ENCODE measurements around the gene GRIK1. TPM values are rescaled to one million over a fixed set of nuclear protein-coding genes. Genes with fewer than 3 reads are reported as not detected.

Gene GRIK1
- total and polyA plus RNA-seq, 2 experiments from 2014 or later: 0.05 TPM; not detected in 1

DNA sequence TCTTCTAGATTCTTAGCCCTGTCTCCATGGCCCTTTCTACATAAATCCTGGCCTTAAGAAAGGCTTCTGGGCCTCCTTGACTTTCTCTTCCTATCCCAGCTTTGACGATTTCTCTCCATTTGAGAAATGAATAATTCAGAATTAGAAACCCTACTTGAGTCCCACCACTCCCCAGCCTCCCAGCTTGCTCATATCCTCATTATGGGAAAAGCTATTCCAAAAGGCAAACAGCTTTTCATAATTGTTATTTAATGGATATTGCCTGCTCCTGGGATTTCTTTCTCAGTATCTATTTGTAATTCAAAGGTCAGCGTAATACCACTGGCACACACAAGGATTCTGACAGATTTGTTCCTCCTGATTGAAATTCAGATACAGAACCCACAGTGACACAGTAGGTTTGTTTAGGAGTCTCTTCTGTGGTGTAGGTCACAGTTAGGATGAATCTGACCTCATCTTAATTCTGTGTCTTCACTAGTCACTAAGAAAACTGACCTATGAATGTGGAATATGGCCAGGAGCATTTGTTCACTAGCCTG, 121.3 kb downstream of the GRIK1 start:
- no peak for DNase-seq (ENCODE audit: low read depth in 1 of 2, low spot score in 1 of 2)
- TF ChIP-seq, protein P1, sequence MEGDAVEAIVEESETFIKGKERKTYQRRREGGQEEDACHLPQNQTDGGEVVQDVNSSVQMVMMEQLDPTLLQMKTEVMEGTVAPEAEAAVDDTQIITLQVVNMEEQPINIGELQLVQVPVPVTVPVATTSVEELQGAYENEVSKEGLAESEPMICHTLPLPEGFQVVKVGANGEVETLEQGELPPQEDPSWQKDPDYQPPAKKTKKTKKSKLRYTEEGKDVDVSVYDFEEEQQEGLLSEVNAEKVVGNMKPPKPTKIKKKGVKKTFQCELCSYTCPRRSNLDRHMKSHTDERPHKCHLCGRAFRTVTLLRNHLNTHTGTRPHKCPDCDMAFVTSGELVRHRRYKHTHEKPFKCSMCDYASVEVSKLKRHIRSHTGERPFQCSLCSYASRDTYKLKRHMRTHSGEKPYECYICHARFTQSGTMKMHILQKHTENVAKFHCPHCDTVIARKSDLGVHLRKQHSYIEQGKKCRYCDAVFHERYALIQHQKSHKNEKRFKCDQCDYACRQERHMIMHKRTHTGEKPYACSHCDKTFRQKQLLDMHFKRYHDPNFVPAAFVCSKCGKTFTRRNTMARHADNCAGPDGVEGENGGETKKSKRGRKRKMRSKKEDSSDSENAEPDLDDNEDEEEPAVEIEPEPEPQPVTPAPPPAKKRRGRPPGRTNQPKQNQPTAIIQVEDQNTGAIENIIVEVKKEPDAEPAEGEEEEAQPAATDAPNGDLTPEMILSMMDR (IDR thresholded peaks at IDR 0.05; ENCODE audit: low read depth, low read length): no peak
- Histone ChIP-seq H3K4me3 (no peak overlapping the region), H3K4me1 (ENCODE audit: low read depth) (no peaks in the 10 kb centered on the region), H3K27ac (no peak overlapping the region), H3K27me3 (no peaks in the 10 kb centered on the region), H3K9me3 (ENCODE audit: low read depth) (no peaks in the 10 kb centered on the region), H3K36me3 (no peaks in the 10 kb centered on the region)

DNA sequence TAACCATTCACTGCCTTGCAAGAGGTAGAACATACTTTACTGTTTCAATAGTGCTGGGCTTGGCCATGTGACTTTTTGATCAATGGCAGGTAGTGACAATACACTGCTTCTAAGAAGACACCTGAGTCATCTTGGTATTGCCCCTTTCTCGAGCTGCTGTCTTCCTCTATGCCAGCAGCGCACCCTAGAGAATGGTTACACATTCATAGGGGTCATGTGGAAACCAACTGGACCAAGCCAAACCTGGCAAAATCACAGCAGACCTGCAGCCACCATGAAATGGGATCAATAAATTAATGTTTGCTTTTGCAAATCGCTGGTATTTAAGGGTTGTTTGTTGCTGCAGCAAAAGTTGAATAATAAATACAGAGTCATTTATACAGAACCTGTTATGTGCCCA, 122.3 kb downstream of the GRIK1 start:
- Histone ChIP-seq H3K36me3 (no peaks in the 10 kb centered on the region), H3K27me3 (no peaks in the 10 kb centered on the region), H3K9me3 (ENCODE audit: low read depth) (no peaks in the 10 kb centered on the region), H3K4me3 (no peak overlapping the region), H3K27ac (no peak overlapping the region), H3K4me1 (ENCODE audit: low read depth) (no peaks in the 10 kb centered on the region)
- TF ChIP-seq, protein P1 (IDR thresholded peaks at IDR 0.05; ENCODE audit: low read depth, low read length): no peak
- DNase-seq (ENCODE audit: low read depth in 1 of 2, low spot score in 1 of 2): no peak

DNA sequence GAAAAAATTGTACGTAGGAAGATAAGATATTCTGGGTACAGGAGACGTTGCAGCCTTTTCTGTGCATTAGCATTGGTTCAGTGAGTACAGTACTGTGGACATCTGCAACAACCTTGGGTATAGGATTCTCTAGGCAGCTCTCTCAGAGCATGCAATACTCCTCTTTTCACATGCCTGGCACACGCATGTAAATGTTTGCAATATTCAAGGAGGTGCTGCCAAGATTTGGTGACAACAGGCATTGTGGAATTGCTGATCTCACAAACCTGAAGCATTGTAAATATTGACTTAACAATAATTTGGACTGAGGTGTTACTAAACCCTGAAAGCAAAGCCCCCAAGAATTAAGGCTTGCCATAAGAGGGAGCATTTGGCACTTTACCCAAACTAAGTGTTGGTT, 126.8 kb downstream of the GRIK1 start:
- no peak overlapping the region for H3K27ac ChIP-seq
- H3K4me3 ChIP-seq: no peak overlapping the region
- DNase-seq (ENCODE audit: low read depth in 1 of 2, low spot score in 1 of 2): no peak
- H3K36me3 ChIP-seq: no peaks in the 10 kb centered on the region
- H3K27me3 ChIP-seq: no peaks in the 10 kb centered on the region
- no peaks in the 10 kb centered on the region for H3K9me3 ChIP-seq (ENCODE audit: low read depth)
- TF ChIP-seq, protein P1 (IDR thresholded peaks at IDR 0.05; ENCODE audit: low read depth, low read length): no peak
- no peaks in the 10 kb centered on the region for H3K4me1 ChIP-seq (ENCODE audit: low read depth)

DNA sequence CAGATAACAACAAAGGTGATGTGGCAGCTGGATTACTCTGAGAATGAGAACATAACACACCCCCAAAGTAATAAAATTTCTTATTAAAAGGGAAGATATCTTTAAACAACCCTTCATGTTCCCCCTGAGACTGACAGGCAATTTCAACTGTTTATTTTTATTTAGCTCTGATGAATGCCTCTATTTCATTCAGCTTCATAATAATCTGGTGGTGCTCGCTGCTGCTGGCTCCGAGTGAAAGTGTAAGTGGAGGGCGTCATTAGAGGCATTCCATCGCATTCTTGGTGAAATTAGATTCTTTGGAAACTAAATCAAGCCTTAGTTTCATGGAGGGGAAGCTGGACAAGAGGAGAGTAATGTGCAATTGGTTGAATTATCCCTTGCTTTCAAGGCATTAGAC, 128.9 kb downstream of the GRIK1 start:
- no peak for DNase-seq (ENCODE audit: low read depth in 1 of 2, low spot score in 1 of 2)
- Histone ChIP-seq H3K4me1 (ENCODE audit: low read depth) (no peaks in the 10 kb centered on the region), H3K4me3 (no peak overlapping the region), H3K36me3 (no peaks in the 10 kb centered on the region), H3K9me3 (ENCODE audit: low read depth) (no peaks in the 10 kb centered on the region), H3K27me3 (no peaks in the 10 kb centered on the region), H3K27ac (no peak overlapping the region)
- TF ChIP-seq, protein P1 (IDR thresholded peaks at IDR 0.05; ENCODE audit: low read depth, low read length): no peak

DNA sequence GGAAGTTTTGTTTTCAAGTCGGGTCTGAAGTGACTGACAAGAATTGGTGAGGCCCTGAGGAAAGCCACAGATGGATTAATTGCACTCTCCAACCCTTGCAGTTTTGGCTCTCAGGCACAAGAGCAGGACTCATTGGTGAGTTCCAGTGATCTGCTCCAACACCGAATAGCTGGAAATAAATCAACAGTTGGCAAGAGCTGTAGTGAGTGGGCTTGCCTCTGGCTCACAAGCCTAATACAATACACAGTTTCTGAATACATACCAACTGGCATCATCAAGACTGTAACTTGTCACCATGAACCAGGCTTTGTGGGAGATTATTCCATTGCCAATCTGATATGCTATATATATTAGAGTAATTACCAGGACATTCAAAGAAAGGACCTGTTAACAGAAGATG, 131.6 kb downstream of the GRIK1 start:
- no peaks in the 10 kb centered on the region for H3K36me3 ChIP-seq
- no peak for DNase-seq (ENCODE audit: low read depth in 1 of 2, low spot score in 1 of 2)
- H3K4me3 ChIP-seq: no peak overlapping the region
- no peak overlapping the region for H3K27ac ChIP-seq
- H3K9me3 ChIP-seq (ENCODE audit: low read depth): no peaks in the 10 kb centered on the region
- TF ChIP-seq, protein P1 (IDR thresholded peaks at IDR 0.05; ENCODE audit: low read depth, low read length): no peak
- H3K27me3 ChIP-seq: no peaks in the 10 kb centered on the region
- no peaks in the 10 kb centered on the region for H3K4me1 ChIP-seq (ENCODE audit: low read depth)

DNA sequence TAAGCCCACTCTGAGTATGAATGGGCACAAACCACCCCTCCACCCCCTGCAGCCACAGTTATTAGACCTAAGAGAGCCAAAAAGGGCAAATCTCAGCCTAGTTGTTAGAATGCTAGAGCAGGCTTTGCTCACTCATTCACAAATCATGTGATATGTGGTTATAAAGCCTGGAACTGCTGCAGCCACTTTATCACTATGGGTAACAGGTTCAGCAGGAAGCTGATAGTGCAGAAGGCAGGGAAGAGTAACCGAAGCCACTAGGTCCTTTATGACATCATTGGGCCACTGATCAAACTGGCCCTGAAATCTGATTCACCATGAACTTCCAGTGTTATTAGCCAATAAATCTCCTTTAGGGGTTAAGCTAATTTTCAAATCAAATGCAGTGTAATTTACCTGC, 134.7 kb downstream of the GRIK1 start:
- no peak overlapping the region for H3K27ac ChIP-seq
- no peaks in the 10 kb centered on the region for H3K36me3 ChIP-seq
- no peak for DNase-seq (ENCODE audit: low read depth in 1 of 2, low spot score in 1 of 2)
- no peak overlapping the region for H3K4me3 ChIP-seq
- TF ChIP-seq, protein P1 (IDR thresholded peaks at IDR 0.05; ENCODE audit: low read depth, low read length): no peak
- H3K4me1 ChIP-seq (ENCODE audit: low read depth): no peaks in the 10 kb centered on the region
- no peaks in the 10 kb centered on the region for H3K27me3 ChIP-seq
- no peaks in the 10 kb centered on the region for H3K9me3 ChIP-seq (ENCODE audit: low read depth)

All from cardiac muscle cell (in vitro differentiated cells and primary cell).